NB4 (cell line): Measurements from ENCODE around the gene ACAD11.

ENCODE experiments used
- POLR2A ChIP-seq: IDR thresholded peaks from 2 replicates; pipeline ENCODE4 v1.6.1; 2011; ENCODE audit warnings: mild to moderate bottlenecking; ENCODE audit not compliant: insufficient read length; ENCODE audit errors: extremely low read depth
- TF ChIP-seq, protein P1 (sequence below): IDR thresholded peaks from one replicate; pipeline ENCODE4 v1.5.1; 2012; ENCODE audit warnings: low read depth, low read length

DNA sequence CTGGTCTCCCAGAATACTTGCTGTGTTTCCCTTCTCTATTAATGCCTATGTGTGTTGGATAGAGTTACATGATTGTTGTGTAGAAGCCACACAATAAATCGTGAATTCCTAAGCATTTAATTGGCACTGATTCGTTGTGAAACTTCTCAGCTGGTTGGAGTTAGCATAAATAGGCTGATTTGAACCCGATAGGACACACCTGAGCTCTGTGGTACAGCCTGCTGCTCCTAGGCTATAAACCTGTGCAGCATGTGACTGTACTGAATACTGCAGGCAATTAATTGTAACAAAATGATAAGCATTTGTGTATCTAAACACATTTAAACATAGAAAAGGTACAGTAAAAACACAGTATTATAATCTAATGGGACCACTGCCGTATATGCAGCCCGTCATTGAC lies 4.9 kb downstream of the ACAD11 start:
- TF ChIP-seq POLR2A = no peak
- TF ChIP-seq, protein P1, sequence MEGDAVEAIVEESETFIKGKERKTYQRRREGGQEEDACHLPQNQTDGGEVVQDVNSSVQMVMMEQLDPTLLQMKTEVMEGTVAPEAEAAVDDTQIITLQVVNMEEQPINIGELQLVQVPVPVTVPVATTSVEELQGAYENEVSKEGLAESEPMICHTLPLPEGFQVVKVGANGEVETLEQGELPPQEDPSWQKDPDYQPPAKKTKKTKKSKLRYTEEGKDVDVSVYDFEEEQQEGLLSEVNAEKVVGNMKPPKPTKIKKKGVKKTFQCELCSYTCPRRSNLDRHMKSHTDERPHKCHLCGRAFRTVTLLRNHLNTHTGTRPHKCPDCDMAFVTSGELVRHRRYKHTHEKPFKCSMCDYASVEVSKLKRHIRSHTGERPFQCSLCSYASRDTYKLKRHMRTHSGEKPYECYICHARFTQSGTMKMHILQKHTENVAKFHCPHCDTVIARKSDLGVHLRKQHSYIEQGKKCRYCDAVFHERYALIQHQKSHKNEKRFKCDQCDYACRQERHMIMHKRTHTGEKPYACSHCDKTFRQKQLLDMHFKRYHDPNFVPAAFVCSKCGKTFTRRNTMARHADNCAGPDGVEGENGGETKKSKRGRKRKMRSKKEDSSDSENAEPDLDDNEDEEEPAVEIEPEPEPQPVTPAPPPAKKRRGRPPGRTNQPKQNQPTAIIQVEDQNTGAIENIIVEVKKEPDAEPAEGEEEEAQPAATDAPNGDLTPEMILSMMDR = no peak
